Measurements from ENCODE around the gene RNU7-1.

Gene RNU7-1

DNA sequence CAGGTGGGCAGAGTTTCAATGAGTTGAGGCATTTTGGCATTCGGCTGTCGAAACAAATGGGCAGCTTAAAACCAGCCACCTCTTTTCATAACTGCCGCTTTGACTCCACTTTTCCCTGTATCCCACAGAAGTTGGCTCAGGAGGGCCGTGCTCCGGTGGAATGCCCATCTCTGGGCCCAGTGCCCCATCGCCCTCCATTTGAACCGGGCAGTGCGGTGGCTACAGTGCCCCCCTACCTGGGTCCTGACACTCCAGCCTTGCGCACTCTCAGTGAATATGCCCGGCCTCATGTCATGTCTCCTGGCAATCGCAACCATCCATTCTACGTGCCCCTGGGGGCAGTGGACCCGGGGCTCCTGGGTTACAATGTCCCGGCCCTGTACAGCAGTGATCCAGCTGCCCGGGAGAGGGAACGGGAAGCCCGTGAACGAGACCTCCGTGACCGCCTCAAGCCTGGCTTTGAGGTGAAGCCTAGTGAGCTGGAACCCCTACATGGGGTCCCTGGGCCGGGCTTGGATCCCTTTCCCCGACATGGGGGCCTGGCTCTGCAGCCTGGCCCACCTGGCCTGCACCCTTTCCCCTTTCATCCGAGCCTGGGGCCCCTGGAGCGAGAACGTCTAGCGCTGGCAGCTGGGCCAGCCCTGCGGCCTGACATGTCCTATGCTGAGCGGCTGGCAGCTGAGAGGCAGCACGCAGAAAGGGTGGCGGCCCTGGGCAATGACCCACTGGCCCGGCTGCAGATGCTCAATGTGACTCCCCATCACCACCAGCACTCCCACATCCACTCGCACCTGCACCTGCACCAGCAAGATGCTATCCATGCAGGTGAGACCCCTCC, 5.0 kb upstream of the RNU7-1 start:
- no peak for DNase-seq

DNA sequence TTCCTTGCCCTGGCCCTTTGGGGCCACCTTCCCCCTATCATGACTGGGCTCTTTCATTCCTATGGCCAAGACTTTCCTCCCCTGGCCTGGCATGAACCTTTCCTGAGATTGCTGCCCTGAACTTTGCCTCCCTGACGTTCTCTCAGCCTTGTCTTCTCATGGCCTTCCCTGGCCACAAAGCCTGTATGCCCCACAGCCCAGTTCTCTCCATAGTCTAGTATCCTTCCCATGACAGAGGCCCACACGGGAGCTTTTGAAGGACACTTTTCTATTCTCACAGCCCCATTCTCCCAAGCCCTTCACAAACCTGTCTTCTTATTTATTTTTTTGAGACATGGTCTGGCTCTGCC, 4.5 kb upstream of the RNU7-1 start:
- no peak for DNase-seq

DNA sequence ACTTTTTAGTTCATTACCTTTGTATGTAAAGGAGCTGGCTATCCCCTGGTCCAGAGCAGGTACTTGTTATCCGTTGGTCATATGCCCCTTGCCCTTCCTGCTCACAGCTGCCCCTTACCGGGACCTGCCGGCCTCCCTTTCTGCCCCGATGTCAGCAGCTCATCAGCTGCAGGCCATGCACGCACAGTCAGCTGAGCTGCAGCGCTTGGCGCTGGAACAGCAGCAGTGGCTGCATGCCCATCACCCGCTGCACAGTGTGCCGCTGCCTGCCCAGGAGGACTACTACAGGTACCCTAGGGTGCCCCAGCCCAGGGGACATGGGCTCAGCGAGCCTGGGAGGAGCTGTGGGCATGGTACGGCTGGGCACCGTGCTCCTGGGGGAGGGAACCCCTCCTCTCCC, 2.3 kb upstream of the RNU7-1 start:
- DNase-seq = no peak

DNA sequence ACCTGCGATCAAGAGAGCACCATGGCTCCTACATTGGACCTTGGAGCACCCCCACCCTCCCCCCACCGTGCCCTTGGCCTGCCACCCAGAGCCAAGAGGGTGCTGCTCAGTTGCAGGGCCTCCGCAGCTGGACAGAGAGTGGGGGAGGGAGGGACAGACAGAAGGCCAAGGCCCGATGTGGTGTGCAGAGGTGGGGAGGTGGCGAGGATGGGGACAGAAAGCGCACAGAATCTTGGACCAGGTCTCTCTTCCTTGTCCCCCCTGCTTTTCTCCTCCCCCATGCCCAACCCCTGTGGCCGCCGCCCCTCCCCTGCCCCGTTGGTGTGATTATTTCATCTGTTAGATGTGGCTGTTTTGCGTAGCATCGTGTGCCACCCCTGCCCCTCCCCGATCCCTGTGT, 1.8 kb upstream of the RNU7-1 start:
- no peak for DNase-seq

DNA sequence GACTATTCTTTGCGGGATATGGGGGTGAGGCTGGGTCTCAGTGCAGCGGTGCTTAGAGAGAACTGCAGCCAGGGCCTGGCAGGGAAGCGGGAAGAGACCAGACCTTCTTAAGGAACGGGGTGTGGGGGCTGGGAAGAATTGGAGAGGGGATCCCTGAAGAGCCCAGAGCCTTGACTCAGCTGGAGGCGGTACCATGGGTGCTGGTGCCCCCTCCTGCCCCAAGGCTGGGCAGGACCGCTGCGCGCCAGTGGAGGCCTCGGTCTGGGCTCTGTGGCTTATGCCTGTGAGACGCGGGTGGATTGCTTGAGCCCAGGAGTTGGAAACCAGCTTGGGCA, 1.3 kb upstream of the RNU7-1 start:
- no peak for DNase-seq

DNA sequence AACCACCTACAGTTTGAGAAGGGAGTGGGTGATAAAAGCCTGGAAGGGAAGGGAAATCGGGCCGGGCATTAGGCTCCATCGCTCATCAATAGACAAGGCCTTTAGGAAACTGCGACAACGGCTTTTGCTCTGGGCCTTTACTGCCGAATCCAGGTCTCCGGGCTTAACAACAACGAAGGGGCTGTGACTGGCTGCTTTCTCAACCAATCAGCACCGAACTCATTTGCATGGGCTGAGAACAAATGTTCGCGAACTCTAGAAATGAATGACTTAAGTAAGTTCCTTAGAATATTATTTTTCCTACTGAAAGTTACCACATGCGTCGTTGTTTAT, 261 bp upstream of the RNU7-1 start:
- DNase-seq = peak; percentile 27 to 89

DNA sequence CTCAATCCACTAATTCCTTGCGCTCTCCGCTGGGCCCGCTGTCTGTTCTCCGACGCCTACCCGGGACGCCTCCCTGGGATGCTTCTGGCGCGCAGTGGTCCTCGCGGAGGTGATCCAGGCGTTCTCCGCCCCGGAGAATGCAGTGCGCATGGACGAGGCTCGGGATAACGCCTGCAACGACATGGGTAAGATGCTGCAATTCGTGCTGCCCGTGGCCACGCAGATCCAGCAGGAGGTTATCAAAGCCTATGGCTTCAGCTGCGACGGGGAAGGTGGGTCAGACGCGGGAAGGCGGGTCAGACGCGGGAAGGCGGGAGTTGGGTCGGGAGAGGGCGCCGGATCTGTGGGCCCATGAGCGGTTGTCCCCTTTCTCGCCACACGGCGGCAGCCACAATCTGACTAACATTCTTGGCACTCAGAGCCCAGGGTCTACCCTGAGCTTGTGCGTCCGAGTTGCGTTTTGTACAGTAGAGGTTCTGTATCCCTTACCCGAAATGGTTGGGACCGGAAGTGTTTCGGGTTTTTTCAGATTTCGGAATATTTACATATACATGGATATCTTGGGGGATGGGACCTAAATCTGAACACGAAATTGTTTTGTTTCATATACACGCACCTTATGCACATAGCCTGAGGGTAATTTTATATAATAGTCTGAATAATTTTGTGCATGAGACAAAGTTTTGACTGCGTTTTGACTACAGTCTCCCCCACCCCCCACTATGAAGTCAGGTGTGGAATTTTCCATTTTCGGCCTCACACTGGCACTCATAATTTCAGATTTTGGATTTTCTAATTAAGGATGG, 968 bp downstream of the RNU7-1 start:
- DNase-seq = peak; percentile 76 to 82

DNA sequence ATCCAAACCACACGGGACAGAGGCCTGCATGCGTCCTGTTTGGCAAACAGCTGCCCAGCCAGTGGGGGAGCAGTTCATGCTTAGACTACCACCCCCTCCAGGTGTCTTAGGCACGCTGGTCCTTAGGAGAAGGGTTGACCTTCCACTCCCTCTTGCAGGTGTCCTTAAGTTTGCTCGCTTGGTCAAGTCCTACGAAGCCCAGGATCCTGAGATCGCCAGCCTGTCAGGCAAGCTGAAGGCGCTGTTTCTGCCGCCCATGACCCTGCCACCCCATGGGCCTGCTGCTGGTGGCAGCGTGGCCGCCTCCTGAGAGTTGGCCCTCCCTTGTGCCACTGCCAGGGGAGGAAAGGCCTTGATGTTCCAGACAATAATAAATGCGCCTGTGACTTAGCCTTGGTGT, 2.0 kb downstream of the RNU7-1 start:
- no peak for DNase-seq

DNA sequence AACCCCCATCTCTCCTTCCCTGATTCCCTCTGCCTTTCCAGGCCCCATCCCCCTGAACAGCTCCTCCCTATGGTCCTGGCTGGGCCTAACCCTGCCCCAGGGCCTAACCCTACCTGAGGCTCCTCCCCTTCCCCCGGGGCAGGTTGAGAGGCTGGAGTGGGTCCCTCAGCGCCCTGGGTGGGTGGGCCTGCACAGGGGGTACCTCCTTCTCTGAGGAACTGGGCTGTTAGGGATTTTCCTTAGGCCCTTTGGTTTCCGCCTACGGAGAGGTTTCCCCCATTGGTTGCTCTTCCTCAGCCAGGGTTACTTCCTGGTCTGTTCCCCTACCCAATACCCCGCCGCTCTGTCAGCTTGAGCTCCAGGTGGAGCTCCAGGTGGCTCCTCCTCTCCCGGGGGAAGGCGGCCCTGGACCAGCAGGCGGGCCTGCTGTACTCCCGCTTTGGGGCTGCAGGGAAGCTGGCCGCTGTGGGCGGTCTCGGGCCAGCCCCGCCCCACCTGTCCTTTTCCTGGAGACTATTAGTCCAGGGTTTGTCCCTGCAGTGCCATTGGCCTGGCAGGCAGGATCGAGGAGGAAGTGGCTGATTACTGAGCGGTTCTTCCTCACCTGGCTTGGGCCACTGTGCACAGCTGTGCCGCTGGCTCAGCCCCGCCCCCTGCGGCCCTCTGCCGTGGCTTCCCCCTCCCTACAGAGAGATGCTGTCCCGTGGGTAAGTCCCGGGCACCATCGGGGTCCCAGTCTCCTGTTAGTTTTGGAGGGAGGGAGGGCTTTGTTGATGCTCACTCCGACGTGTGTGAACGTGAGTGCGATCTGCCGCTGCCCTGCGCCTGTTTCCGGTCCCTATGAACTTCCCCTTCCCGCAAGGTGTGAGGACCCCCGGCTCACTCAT, 2.7 kb downstream of the RNU7-1 start:
- no peak for DNase-seq

DNA sequence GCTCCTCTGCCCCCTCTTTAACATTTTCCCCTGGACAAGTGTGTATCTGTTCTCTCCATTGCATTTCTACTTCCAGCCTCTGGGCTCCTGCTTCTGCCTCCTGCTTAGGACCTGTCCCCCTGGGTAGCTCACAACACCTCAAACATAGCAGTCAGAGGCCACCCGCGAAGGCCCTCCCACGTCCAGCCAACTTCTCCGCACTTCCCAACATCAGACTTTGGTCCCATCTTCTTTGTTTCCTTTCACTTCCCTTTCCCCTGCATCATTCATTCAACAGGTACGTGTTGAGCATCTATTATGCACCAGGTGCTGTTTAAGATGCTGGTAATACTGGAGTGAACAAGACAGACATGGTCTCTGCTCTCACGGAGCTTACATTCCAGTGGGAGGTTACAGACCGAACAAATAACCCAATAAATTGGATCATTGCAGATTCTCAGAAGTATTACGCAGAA, 3.3 kb downstream of the RNU7-1 start:
- DNase-seq = no peak

DNA sequence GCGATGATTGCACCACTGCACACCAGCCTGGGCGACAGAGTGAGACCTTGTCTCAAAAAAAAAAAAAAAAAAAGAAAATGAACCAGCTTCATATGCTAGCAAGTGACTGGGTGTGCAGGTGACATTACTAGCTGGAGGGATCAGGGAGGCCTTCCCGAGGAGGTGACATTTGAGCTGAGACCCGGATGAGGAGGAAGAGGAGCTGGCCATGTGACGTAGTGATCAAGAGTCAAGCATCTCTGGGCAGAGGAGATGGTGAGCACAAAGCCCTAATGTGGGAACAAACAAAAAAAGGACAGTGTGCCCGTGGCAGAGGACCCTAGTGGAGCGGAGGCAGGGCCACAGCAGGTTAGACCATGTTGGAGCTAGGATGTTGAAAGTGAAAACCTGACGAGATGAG, 4.0 kb downstream of the RNU7-1 start:
- DNase-seq = no peak

DNA sequence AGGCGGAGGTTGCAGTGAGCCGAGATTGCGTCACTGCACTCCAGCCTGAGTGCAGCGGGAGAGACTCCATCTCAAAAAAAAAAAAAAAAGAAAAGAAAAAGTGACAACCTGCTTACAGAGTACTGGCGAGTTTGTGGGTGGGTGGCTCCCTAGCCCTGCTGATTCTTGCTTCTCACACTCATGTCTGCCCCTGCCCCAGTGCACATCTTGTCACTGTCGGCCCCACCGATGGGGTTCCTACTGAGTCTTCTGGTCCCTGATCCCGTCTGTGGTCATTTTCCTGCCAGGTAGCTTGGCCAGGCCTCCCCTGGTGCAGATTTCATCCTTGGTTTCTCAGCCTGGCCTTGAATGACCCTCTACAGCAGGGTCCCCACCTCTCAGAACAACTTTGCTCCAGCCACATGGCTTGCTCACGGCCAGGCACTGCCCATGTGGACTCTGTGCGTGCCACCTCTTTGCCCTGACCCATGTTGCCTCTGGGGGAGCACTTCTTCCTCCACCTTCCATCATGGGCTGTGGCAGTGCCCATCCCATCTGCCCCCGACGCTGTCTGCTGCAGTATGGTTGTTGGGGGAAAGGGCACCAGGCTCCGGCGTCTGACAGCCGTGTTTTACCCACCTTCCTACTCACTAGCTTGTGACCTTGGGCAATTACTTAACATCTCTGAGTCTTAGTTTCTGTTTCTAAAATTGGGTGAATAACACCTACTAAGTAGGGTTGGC, 5.4 kb downstream of the RNU7-1 start:
- no peak for DNase-seq

DNA sequence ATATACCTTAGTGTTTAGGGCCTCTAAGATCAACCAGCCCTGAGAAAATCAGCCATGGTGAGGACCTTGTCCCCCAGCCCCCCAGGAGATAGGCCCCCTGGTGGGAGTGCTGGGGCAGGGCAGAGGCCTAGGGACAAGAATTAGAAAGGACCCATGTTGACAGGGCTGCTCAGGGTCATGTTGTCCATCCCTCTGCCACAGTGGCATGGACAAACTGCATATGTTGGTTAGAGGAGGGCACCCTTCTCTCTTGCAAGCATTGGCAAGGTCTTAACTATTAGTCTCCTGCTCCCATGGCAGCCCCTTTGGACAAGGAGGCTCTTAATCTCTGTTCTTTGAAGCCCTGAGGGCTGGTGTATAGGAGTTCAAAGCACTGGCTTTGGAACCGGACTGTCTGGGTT, 6.8 kb downstream of the RNU7-1 start:
- DNase-seq = no peak

DNA sequence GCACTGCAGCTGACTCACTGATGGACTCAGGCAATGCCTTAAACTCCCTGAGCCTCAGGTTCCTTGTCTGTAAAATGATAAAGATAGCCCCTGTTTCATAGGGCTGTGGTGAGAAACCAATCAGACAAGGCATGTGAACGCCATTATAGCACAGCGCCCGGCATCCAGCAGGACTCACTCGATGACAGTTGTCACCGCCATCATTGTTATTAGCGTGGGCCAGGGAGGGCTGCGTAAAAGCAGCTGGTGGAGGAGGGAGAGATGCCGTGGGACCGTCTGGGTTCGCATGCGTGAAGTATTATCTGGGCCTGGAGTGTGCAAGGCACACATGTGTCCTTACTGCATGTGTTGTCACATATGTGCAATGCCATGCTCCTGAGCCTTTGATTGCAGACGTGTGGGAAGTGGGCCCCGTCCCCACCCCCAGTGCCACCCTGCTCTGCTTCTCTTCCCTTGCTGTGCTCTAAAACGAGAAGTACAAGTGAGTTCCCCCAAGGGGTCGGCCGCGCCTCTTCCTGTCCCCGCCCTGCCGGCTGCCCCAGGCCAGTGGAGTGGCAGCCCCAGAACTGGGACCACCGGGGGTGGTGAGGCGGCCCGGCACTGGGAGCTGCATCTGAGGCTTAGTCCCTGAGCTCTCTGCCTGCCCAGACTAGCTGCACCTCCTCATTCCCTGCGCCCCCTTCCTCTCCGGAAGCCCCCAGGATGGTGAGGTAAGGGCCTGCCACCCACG, 7.4 kb downstream of the RNU7-1 start, which contains the start of gene PTPN6:
Gene PTPN6, plus strand, starts transcription at position 546 of the 730 bp plus-strand sequence. Its CDS starts 157 bp downstream, at position 703.
- peak; percentile 56 to 68 for DNase-seq

DNA sequence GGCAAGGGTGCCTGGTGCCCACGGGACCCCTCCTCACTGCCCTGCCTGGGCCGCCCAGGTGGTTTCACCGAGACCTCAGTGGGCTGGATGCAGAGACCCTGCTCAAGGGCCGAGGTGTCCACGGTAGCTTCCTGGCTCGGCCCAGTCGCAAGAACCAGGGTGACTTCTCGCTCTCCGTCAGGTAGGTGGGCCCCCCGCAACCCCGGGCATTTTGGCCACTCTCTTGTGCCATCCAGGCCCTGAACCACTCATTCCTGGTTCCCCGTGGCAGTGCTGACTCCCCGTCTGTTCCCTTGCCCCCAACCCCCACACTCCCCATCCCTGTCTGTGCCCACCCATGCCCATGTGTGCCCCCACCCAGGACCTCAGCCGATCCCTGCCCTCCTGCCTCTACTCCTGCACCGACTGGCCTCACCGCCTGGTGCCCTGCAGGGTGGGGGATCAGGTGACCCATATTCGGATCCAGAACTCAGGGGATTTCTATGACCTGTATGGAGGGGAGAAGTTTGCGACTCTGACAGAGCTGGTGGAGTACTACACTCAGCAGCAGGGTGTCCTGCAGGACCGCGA, 8.0 kb downstream of the RNU7-1 start:
- no peak for DNase-seq

DNA sequence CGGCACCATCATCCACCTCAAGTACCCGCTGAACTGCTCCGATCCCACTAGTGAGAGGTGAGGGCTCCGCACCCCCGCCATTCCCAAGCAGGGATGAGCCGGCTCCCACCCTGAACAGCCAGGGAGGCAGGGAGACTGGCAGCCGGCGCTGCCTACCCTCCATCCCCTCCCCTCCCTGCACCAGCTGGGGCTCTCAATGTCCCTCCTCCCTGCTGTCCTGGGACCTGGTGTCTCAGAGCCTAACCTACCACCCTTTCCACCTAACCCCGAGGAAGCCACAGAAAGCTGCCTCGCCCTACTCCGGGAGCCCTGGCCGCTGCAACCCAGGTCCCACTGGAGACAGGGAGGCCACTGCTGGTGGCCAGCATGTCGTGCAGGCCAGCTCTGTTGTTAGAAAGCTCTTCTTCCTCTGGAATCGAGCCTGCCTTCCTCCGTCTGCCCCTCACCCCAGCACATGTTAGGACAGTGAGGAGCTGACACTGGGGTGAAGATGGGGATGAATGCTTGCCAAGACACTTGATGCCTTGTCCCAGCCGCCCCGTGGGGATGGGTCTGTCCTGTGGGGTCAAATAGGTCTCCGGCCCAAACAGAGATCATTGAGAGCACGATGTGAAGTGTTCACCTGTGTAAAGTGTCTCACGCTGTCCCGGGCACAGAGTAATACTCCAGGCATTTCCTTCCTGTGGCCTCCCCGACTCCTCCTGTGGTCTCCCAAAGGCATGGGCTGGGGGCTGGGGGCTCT, 8.7 kb downstream of the RNU7-1 start:
- no peak for DNase-seq

DNA sequence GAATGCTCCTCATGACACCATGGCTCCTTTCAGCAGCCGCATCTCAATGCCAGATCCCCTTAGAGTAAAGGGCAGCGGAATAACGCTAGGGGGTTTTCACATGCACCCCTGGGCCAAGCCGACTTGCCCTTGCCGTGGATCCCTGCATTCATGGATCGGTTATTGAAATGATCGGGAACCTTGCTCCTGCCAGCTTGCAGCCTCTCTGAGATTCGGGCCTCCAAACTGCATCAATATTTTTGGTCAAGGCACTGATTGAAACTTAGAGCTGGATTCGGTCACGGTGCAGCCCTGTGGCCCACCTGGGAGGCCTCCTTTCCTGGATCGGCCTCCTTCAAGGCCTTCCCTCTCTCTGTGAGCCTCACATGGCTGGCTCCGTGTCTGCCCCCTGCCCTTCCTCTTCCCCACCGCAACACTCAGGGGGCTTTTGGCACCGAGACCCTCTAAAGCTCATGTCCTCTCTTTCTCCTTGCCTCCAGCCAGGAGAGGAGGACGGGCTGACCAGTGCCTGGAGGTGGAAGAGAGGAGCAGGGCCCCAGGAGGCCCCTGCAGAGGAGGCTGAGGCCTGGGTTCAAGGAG, 9.3 kb downstream of the RNU7-1 start:
- DNase-seq = no peak

DNA sequence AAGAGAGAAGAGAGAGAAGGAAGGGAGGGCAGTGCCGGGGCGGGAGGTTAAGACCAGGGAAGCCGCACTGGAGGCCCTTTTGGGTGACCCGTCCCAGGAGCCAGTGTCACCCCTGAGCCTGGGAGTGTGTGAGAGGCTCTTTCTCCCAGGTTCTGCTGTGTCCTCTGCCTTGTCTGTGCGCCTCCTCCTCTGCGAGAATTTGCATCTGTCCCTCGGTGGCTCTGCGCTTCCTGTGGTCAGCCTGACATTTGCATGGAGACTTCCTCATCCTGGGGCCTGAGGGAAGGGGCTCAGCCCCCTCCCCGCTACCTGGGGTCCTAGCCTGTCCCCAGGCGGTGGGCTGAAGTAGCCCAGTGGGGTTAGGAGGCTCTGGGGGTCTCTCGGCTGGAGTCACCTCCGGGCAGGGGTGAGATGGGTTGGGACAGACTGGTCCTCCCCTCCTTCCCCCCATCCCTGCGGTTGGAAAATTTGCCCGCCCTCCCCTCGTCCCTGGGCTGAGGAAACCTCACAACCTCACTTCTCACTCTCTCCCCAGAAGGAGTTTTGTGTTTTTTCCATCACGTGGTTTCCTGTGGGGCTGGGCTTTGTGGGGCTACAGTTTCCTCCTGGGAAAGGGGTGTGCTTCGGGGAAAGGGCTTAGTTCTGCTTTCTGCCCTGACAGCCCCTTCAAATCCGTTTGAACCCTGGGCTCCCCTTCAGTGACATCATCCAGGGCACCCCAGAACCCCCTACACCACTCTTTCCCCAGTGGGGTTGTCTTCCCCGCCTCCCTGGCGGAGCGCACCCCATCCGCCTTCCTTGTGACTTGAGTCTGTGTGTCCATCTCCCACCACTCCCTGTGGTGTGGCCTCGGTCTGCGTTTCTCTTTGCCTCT, 10.1 kb downstream of the RNU7-1 start:
- DNase-seq = peak; percentile 95 to 98

DNA sequence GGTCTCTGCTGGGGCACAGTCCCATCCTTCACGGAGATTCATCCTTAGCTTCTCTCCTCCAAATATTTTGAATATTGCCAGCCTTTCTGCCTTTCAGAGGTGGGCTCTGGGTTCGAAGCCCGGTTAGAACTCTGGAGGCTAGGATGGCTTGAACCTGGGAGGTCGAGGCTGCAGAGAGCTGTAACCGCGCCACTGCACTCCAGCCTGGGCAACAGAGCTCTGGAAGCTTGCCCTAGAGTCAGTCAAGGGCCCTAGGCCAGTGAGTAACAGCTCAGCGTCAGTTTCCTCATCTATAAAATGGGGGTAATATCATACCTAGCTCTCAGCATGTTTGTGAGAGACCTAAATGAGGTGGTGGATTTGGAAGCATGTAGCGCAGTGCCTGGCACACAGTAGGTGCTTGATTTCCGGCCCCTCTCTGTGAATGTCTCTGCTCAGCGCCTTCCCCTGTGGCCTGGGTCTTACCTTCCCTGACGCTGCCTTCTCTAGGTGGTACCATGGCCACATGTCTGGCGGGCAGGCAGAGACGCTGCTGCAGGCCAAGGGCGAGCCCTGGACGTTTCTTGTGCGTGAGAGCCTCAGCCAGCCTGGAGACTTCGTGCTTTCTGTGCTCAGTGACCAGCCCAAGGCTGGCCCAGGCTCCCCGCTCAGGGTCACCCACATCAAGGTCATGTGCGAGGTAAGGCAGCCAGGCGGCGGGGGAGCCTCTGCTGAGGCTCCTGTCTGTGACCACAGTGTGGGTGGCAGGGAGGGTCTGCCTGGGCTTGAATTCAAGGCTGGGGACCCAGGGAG, 10.9 kb downstream of the RNU7-1 start:
- no peak for DNase-seq

Data from bone marrow (tissue), 2 donors.